WERI-Rb-1 (cell line): Measurements from ENCODE around the gene HOXC6.
A peak's percentile ranks its signal among the peaks of the same experiment; 100 is the strongest.

Experiments used
- DNase-seq: peaks from one replicate; pipeline ENCODE4 v3.0.0-alpha.2; 2020
- H3K27ac ChIP-seq: fragments of 250-450 bp; sonication (Bioruptor Pico); 2 replicates; pipeline ENCODE4 v1.5.1; 2020; ENCODE audit warnings: mild to moderate bottlenecking, moderate library complexity
- H3K27me3 ChIP-seq: fragments of 250-450 bp; sonication (Bioruptor Pico); 2 replicates; pipeline ENCODE4 v1.5.1; 2021; ENCODE audit warnings: mild to moderate bottlenecking, low read depth, moderate library complexity; ENCODE audit not compliant: insufficient read depth, severe bottlenecking
- H3K36me3 ChIP-seq: fragments of 250-450 bp; sonication (Bioruptor Pico); 2 replicates; pipeline ENCODE4 v1.5.1; 2020; ENCODE audit warnings: mild to moderate bottlenecking, moderate library complexity
- H3K4me3 ChIP-seq: 2 replicates; pipeline ENCODE4 v1.5.1; 2011; ENCODE audit warnings: low read depth, mild to moderate bottlenecking, control low read depth, low read length
- H3K9me3 ChIP-seq: fragments of 250-450 bp; sonication (Bioruptor Pico); 2 replicates; pipeline ENCODE4 v1.5.1; 2021; ENCODE audit warnings: mild to moderate bottlenecking, moderate library complexity; ENCODE audit not compliant: severe bottlenecking
- TF ChIP-seq, protein P1 (sequence below): IDR thresholded peaks from 2 replicates; pipeline ENCODE4 v1.5.1; 2011; ENCODE audit warnings: low read depth, mild to moderate bottlenecking, control low read depth, inconsistent platforms, low read length

The HOXC6 gene

DNA sequence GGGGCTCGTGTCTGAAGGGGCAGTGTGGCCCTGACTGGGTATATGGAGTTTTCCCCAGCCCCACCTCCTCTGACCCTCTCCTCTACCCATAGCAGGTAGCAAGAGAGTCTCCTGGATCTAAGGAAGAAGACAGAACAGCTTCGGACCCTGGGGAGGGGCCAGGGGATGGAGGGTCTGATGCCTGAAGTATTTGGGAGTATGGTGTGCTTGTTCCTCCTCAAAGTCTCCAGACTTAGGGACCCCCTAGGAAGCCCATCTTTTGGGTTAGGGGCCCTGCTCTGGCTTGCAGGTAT lies 20.0 kb upstream of the HOXC6 start:
- TF ChIP-seq, protein P1, sequence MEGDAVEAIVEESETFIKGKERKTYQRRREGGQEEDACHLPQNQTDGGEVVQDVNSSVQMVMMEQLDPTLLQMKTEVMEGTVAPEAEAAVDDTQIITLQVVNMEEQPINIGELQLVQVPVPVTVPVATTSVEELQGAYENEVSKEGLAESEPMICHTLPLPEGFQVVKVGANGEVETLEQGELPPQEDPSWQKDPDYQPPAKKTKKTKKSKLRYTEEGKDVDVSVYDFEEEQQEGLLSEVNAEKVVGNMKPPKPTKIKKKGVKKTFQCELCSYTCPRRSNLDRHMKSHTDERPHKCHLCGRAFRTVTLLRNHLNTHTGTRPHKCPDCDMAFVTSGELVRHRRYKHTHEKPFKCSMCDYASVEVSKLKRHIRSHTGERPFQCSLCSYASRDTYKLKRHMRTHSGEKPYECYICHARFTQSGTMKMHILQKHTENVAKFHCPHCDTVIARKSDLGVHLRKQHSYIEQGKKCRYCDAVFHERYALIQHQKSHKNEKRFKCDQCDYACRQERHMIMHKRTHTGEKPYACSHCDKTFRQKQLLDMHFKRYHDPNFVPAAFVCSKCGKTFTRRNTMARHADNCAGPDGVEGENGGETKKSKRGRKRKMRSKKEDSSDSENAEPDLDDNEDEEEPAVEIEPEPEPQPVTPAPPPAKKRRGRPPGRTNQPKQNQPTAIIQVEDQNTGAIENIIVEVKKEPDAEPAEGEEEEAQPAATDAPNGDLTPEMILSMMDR = no peak
- Histone ChIP-seq H3K9me3 (no peaks in the 10 kb centered on the region), H3K27ac (peak overlapping the region; percentile 47), H3K27me3 (no peaks in the 10 kb centered on the region), H3K4me3 (peak overlapping the region; percentile 11), H3K36me3 (no peaks in the 10 kb centered on the region)
- no peak for DNase-seq

DNA sequence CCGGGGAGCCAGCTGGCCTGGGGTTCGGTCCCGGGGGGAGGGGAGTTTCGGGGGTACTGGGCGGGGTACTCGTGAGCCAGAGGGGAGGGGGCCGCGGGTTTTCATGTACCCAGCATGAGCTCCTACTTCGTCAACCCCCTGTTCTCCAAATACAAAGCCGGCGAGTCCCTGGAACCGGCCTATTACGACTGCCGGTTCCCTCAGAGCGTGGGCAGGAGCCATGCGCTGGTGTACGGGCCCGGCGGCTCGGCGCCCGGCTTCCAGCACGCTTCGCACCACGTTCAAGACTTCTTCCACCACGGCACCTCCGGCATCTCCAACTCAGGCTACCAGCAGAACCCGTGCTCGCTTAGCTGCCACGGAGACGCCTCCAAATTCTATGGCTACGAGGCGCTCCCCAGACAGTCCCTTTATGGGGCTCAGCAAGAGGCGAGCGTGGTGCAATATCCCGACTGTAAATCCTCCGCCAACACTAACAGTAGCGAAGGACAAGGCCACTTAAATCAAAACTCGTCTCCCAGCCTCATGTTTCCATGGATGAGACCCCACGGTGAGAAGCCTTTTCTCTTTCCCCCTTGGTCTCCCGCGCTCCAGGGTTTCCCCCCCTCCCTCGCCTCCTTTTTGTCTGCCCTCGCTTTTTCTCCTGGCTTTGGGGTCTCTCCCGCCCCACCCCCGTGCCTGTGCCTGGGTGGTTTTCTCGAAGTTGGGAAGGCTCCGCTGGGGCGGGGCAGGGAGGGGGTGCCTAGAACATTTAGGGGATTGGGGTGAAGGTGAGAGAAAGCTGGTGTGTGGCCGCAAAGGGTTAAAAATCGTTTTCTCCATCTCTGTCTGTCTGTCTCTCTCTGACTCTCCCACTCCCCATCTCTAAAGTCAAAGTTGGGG lies 18.8 kb upstream of the HOXC6 start:
- no peaks in the 10 kb centered on the region for H3K27me3 ChIP-seq
- peak overlapping the region; percentile 92 for H3K27ac ChIP-seq
- DNase-seq = no peak
- H3K9me3 ChIP-seq = no peaks in the 10 kb centered on the region
- TF ChIP-seq, protein P1 = no peak
- H3K36me3 ChIP-seq = no peaks in the 10 kb centered on the region
- H3K4me3 ChIP-seq = peak overlapping the region; percentile 82

DNA sequence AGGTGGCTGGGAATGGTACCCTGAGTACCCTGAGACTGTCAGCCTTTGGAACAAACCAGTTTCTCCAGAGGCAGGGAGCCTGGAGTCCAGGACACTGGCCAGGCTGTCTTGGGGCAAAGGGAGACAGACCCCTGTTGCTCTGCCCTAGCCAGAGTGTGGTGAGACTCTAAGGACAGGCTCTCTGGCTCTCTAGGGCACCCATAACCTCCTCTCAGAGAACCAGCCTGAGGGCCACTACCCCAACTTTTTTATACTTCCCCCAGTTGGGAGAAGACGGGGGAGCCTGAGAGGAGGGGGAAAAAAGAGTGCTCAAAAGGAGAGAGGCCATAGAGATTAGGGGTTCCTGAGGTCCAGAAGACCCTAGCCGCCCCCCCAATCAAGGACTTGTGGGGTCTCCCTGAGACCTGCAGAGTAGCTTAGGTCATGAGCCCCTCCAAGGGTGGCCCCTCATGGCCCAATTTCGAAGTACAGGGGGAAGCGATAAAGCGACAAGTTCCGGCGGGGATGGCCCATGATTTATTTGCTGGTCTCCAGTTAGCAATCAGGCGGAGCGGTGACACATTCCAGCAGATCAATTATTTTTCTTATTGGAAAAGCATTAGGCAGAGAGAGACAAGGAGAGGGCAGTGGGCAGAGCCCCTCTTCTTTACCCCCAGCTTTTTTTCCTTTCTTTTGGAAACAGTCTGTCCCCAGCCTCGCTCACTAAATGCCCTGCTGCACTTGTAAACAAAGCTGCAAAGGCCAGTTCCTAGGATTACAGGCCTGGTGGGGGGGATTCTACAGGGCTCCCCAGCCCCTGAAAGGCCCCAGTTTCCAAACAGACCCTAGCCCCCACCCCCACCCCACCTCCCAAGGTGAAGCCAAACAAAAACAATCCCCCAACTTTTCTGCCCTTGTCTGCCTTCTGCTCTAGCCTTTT lies 17.9 kb upstream of the HOXC6 start:
- H3K9me3 ChIP-seq = no peaks in the 10 kb centered on the region
- no peaks in the 10 kb centered on the region for H3K36me3 ChIP-seq
- H3K27me3 ChIP-seq = no peaks in the 10 kb centered on the region
- H3K27ac ChIP-seq = peak overlapping the region; percentile 92
- TF ChIP-seq, protein P1 = no peak
- no peak for DNase-seq
- peak overlapping the region; percentile 82 for H3K4me3 ChIP-seq

DNA sequence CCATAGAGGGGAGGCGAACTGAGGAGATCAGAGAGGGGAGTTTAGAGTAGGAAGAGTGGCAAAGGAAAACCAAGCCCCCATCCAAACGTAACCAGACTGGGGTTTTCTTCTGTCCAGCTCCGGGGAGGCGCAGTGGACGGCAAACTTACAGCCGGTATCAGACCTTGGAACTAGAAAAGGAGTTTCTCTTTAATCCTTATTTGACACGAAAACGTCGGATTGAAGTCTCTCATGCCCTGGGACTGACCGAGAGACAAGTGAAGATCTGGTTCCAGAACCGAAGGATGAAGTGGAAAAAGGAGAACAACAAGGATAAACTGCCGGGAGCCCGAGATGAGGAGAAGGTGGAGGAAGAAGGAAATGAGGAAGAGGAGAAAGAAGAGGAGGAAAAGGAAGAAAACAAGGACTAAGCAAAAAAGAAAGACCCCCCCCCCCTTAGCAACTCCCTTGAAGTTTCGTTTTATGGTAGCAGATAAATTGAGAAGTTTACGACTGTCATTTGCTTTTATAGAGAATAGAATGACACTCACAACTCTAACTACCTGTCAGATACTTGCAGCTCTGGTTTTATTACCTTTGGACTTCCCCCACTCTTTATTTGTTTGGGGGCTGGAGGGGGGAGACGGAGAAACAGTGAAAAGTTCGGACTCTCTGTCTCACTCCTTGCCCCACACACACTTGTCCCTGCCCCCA lies 17.1 kb upstream of the HOXC6 start:
- no peak for DNase-seq
- Histone ChIP-seq H3K27me3 (no peaks in the 10 kb centered on the region), H3K4me3 (peak overlapping the region; percentile 82), H3K36me3 (no peaks in the 10 kb centered on the region), H3K27ac (peak overlapping the region; percentile 92), H3K9me3 (no peaks in the 10 kb centered on the region)
- TF ChIP-seq, protein P1 = no peak

DNA sequence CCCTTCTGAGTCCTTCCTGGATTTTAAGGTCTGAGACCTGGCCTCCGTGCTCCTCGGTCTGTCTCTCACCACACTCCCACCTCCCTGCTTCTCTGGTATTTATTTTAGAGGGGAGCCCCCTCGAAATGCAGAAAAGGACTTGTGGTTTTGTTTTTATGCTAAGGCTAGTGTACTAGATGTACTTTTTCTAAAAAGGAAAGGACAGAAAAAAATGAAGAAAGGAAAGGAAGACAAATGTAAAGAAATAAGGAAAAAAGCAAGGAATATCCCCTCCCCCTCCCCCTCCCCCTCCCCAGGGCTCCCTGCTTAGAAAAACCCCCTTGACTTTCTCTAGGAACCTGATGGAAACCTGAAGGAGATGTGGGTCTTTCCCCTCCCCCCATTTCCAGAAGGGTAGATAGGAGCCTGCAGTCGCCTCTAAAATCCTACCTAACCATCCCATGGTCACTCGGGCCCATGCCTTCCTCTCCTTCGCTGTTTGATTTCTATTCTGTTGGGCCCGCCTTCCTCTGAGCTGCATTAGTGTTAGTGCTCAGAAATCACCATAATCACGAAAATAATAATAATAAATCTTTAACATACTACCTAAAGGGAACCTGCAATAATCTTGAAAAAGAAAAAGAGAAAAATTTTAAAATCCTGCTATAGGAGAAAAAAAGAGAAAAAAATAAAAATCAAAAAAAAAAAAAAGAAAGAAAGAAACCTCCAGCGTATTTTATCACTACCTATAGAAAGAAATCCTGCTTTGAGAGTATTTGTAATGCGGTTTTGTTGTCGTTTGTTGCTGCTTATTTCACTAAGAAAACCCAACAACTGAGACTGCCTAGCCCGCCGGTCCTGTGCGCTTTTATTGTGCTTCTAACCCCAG lies 16.3 kb upstream of the HOXC6 start:
- DNase-seq = no peak
- no peaks in the 10 kb centered on the region for H3K9me3 ChIP-seq
- H3K27ac ChIP-seq = peak overlapping the region; percentile 92
- peak overlapping the region; percentile 82 for H3K4me3 ChIP-seq
- no peaks in the 10 kb centered on the region for H3K27me3 ChIP-seq
- no peaks in the 10 kb centered on the region for H3K36me3 ChIP-seq
- TF ChIP-seq, protein P1 = no peak
